PFSK-1 (cell line): ENCODE data around the gene B3GAT1.

ENCODE experiments used
- FOXP2 ChIP-seq: optimal IDR thresholded peaks from 2 replicates; pipeline ENCODE3; 2011; ENCODE audit warnings: borderline replicate concordance, control low read depth, inconsistent platforms; ENCODE audit not compliant: insufficient read depth; ENCODE audit errors: extremely low read length, extremely low read depth
- POLR2AphosphoS5 ChIP-seq: IDR thresholded peaks from 2 replicates; pipeline ENCODE4 v1.6.1; 2012; ENCODE audit warnings: low read depth, mild to moderate bottlenecking, control low read depth, low read length, moderate library complexity
- REST ChIP-seq, 2 experiments: IDR thresholded peaks; 2 replicates each; pipeline versions ENCODE4 v1.6.1 to v1.8.0; 2011 to 2012; ENCODE audit warnings: low read depth in 2 of 2, low read length in 2 of 2, control low read depth in 1 of 2, inconsistent platforms in 1 of 2, mild to moderate bottlenecking in 1 of 2, moderate library complexity in 1 of 2; ENCODE audit not compliant: insufficient read depth in 1 of 2
- SIN3A ChIP-seq: IDR thresholded peaks from 2 replicates; pipeline ENCODE4 v1.6.1; 2012; ENCODE audit warnings: mild to moderate bottlenecking, low read length, moderate library complexity, borderline replicate concordance; ENCODE audit not compliant: insufficient read depth
- TAF1 ChIP-seq: IDR thresholded peaks from 2 replicates; pipeline ENCODE4 v1.6.1; 2012; ENCODE audit warnings: low read length, control low read depth, borderline replicate concordance; ENCODE audit not compliant: insufficient read depth

Gene B3GAT1

DNA sequence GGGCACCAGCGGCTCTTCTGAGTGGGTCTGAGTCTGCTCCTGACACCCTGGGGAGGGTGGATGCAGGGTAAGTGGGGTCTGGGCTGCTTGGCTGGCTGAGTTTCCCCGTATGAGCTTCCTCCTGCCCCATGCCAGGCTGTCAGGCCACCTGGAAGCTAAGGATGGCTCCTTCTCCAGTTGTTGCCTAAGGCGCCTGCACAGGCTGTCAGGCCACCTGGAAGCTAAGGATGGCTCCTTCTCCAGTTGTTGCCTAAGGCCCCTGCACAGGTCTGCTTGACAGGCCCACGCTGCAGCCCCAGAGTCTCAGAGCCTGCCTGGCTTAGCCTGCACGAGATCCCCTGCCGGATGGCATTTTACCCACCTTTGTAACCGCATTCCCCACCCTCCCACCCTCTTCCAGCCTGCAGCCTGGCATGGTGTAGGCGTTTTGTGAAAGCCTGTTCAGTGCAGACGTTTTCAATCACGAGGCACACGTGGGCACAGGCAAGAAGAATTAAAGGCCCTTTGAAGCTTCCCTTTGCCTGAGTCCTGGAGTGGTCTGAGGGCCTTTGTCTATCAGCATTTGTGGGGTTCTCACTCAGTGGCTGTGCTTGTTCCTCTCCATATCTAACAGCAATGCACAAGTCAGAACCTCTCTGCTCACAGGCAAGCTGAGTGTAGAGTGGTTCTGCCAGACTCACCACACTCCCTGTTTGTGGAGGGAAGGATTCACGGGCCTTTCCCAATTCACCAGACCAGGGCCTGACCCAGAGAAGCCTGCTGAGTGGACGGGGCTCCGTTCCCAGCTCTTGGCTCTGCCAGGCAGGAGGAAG, 40.2 kb upstream of the B3GAT1 start:
- TF ChIP-seq SIN3A (no peak), FOXP2 (no peak), POLR2AphosphoS5 (no peak), TAF1 (no peak), REST (IDR thresholded peaks at IDR 0.05; ENCODE audit: insufficient read depth in 1 of 2, low read depth in 2 of 2, low read length in 2 of 2) (no peak)

- TF ChIP-seq FOXP2 = no peak
- TF ChIP-seq POLR2AphosphoS5 = no peak
- no peak for TF ChIP-seq TAF1
- TF ChIP-seq SIN3A = no peak
- no peak for TF ChIP-seq REST (IDR thresholded peaks at IDR 0.05; ENCODE audit: insufficient read depth in 1 of 2, low read depth in 2 of 2, low read length in 2 of 2)
These were observed 38.1 kb upstream of the B3GAT1 start for GRCh38 chr11:134450186-134450585.

DNA sequence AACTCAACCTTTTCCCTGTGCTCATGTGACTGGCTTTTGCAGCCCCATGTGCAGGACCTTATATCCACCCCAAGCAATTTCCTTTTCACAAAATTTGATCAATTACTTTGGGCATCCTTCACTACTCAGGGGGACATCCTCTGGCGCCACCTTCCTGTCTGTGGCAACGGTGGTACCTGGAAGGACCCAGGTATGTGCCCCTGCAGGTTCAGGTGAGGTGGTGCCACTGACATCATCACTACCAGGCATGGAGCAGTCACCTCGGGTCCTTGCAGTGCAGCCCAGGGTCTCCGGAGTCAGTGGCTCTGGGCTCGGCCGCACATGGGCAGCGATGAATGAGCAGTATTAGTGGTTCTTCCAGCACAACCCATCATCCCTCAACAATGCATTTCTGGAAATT, 37.7 kb upstream of the B3GAT1 start:
- TF ChIP-seq FOXP2 (no peak), SIN3A (no peak), REST (IDR thresholded peaks at IDR 0.05; ENCODE audit: insufficient read depth in 1 of 2, low read depth in 2 of 2, low read length in 2 of 2) (no peak), TAF1 (no peak), POLR2AphosphoS5 (no peak)

- no peak for TF ChIP-seq FOXP2
- no peak for TF ChIP-seq POLR2AphosphoS5
- TF ChIP-seq TAF1 = no peak
- TF ChIP-seq SIN3A = no peak
- no peak for TF ChIP-seq REST (IDR thresholded peaks at IDR 0.05; ENCODE audit: insufficient read depth in 1 of 2, low read depth in 2 of 2, low read length in 2 of 2)
These were observed 37.0 kb upstream of the B3GAT1 start for GRCh38 chr11:134449051-134449450.
